Middle frontal gyrus (tissue), 1 donor: ENCODE results near the gene MGAT4A.
"Not testable (repeated sequence)": the region's sequence is repeated elsewhere in the genome, so short reads cannot be mapped to it uniquely, and the experiment has no call there.

Experiments used
- DNase-seq: peaks from one replicate; pipeline ENCODE4 v3.0.0-alpha.2; 2015; ENCODE audit warnings: low spot score; ENCODE audit errors: extremely low spot score

MGAT4A gene

DNA sequence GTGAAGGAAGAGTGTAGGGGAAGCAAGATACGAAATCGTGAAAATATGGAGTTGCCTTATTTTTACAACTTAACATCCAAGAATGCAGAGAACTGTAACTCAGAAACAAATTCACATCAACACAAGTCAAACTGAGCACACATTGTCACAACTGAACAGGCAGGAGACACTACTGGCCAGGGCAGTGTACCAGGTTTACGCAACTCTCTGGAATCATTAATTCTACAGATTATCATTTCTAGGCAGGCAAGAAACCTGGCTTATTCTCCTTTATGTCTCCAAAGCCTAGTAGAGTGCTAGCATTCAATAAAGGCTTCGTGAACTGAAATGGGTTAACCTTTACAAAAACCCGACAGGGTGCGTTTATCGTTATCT, 123.2 kb downstream of the MGAT4A start:
- DNase-seq, result no peak

GRCh38 chr2:98607104-98607503, 123.8 kb downstream of the MGAT4A start:
- DNase-seq, result no peak

DNA sequence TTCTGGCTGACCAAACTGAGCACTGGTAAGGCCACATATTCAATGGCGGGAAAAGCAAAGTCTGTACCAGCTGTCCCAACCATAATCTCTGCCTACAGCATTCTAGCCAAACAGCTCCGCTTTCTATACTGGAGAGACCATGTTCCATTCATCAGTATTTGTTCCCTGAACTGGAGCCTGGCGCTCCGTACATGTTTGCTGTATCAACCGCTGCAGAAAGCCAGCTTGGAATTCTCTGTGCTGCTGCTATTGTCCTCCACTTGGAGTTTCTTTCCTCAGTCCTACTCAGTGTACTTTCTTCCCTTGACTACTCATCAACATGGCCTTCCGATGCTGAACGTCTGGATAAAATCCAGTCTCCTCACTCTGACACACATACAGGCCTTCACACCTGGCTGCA, 124.5 kb downstream of the MGAT4A start:
- DNase-seq, result no peak

DNA sequence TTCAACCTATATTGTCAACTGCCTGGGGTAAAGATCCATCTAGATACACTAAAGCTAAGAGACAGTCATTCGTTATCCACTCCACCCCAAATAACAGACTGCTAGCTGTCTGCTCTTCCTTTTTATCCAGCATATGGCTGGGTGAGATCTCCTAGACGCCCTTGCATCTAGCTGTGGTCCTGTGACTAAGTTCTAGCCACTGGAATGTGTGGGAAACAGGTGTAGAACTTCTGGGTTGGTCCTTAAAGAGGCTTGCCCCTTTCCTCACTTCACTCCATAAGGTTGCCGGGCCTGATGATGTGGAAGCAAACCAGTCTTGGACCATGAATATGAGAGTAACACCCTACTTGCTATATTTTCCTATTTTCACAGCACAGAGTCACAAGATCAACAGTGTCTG, 125.9 kb downstream of the MGAT4A start:
- DNase-seq, result no peak

DNA sequence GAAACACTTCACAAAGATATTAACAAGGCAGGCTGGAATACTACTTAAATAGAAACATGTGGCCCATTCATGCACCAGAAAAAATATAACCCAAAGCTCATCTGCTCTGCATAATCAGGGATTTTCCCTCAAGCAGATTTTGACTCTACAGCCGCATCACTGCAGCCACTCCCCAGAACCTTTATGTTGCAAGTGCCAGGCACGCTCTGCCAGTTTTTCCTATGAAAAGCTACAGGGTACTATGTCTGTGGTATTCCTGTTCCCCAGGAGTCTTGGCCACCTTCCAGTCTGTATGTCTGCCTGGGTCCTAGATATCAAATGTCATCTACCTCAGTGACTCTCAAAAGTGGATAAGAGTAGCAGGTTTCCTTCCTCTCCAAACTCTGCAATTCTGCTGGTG, 126.4 kb downstream of the MGAT4A start:
- DNase-seq, result no peak

GRCh38 chr2:98601532-98602132, 129.3 kb downstream of the MGAT4A start:
- no peak for DNase-seq

- no peak for DNase-seq
These were observed 132.0 kb downstream of the MGAT4A start for GRCh38 chr2:98598781-98599428.

- not testable (repeated sequence) for DNase-seq
These were observed 136.3 kb downstream of the MGAT4A start for GRCh38 chr2:98594665-98595064.

DNA sequence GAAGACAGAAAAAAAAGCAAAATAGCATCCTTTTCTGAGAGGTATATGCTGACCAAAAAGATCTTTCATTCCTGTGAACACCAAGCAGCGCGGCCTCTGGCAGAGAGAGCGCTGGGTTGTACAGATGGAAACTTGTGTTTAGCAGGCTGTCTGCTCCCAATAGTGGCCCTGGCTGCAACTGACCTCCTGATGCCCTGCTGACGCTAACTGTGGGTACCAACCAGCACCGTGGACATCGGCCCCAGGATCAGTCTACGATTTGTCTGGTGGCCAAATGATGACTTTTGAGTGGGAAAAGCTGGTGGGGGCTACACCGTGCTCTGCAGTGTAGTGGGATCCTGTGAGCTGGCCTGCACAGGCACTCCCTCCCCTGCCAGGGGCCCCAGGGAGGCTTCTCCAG, 138.4 kb downstream of the MGAT4A start:
- DNase-seq, result no peak

DNA sequence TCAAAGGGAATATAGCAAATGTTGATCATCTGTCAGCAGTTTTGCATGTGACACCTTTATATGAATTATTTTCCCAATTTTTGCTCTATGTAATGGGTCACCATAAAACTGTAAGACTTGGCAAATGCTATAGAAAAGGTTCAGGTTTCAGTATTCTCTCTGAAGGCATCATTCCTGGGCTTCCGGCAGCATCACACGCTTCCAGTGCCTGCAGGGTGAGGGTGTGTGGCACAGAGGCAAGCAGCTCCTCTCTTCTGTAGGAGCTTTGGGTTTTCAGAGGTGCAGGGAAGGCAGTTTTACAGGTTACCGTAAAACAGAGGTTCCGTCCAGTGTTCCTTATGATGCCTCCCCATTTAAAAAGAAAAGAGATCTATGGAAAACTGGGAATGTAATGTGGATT, 141.4 kb downstream of the MGAT4A start:
- DNase-seq, result no peak

DNA sequence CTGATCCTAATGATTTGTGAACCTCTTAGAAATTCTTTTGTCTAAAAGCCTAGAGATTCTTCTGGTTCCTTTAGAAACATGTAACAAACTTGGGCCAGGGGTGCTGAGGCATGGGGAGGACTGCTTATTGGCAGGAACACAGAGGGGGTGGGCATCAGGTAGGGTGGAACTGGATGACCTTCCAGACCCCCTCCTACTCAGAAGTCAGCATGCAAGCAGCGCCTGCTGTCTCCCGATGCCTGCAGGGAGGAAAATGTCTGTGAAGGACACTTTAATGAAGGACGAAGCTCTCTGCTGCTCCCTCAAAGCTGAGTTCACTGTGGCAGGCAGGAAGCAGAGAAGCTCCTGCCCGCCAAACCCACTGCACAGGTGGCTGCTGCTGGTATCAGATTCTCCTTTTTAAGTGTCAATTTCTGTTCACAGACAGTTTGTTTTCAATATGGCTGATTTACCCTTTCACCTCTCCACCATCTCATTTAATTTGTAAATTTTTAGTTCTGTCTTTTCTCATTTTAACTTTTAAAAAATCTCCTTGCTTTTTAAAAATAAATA, 142.0 kb downstream of the MGAT4A start:
- no peak for DNase-seq

GRCh38 chr2:98586551-98587140, 144.3 kb downstream of the MGAT4A start:
- DNase-seq, result no peak

GRCh38 chr2:98585386-98585785, 145.5 kb downstream of the MGAT4A start:
- DNase-seq, result no peak

DNA sequence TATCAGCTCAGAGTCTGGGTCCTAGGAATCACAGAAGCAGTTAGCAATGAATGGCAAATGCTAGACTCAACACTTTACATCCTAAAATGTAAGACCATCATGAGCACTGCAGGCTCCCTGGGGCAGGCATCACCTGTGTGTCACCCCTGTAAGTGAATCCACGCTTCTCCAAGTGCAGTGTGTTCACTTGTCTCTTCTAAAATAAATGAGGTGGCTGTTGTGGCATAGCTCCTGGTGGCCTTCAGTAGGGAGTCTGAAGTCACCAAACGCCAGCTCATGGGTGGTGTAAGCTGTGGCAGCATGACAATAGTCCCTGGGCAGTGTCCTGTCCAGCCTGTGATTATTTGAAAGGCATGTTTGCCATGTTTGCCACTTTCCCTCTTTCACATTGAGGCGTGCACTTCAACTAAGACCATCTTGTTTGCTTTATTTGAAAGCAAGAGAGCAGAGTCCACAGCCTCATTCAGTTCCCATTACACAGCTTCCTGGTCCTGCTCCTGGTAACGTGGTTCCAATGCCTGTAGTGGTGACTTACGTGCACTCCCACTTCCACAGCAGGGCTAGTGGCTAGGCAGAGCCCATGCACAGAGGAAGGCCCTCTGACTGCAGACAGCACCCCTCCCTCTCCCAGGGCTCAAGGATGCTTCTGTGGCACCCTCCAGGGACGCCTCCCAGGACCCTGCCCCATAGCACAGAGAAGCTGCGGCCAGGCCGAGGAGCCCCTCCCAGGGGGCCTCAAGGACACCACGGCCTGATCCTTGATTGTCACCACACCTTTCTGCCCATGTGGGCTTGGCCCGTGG, 146.9 kb downstream of the MGAT4A start:
- DNase-seq, result no peak

- no peak for DNase-seq
These were observed 147.7 kb downstream of the MGAT4A start for GRCh38 chr2:98583276-98583675.

- no peak for DNase-seq
These were observed 148.4 kb downstream of the MGAT4A start for GRCh38 chr2:98582523-98582922.

DNA sequence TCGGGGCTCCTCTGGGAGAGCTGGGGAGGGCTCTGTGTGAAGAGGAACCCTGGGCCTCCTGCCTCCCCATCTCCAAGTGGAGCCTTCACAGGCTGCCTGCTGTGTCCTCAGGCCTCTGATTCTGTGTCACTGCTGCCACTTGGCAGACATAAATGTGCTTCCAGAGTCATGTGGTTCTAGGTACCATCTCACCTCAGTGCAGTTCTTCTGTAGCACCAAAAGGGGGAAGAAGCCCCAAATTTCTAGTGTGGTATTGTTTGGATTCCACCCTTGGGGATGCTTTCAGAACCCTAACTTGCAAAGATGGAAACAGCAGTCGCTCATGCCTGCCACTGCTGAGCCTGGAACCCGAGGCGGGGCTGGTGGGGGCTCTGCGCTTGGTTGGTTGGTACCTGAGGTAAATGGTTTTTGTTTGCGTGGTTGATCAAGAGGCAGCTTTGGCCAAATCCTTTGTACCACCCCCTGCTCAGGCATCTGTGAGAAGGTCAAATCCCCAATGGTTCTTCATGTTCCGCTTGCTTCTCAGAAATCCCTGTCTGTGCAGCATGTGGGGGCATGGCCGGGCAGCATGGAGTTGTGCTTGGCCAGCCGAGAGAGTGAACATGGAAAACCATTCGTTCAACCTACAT, 150.2 kb downstream of the MGAT4A start:
- no peak for DNase-seq

DNA sequence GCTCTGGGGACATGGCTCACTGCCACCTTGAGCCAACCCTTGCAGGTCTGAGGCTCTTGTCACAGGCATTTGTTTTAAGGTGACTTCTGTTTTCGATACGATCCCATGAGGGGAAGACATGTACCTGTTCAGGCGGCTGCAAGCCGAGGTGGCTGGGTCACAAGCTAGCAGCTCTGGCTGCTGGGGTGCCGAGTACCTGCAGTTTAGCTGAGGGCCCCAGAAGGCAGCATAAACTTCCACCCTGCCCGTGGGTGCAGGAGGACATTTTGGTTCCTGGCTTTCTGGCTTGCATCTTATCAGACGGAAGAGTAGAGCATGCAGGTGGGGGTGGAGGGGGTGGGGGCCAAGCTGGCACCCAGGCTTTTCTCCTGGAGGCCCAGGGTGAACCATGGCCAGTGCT, 151.0 kb downstream of the MGAT4A start:
- no peak for DNase-seq

GRCh38 chr2:98578231-98578630, 152.7 kb downstream of the MGAT4A start:
- DNase-seq, result no peak

GRCh38 chr2:98577313-98577712, 153.6 kb downstream of the MGAT4A start:
- DNase-seq, result no peak

GRCh38 chr2:98576666-98577312, 154.1 kb downstream of the MGAT4A start:
- no peak for DNase-seq
